PC-3 (cell line): Measurements from ENCODE around the gene MYO1H. TPM values are rescaled to one million over a fixed set of nuclear protein-coding genes. Genes with fewer than 3 reads are reported as not detected.
A peak's percentile ranks its signal among the peaks of the same experiment; 100 is the strongest.

Experiments
- ATAC-seq: fragments of 200-7000 bp; cut with Tn5 transposase; 2 replicates; pipeline ENCODE4 v1.9.1; 2020; ENCODE audit warnings: mild to moderate bottlenecking, moderate library complexity
- BruUV-seq: library from RNA; stranded (reverse); fragments of 400-500 nt; replicated peaks from 2 replicates; lab custom pipeline; 2021; lab: Mats Ljungman, UMichigan
- CTCF ChIA-PET: fragments of 300-600 bp; sonication (Branson Sonifier 250); formaldehyde crosslinking; loops from one replicate; lab custom pipeline; 2022; ENCODE audit warnings: antibody characterized with exemption; lab: Charles Lee
- POLR2A ChIA-PET: fragments of 300-600 bp; sonication (Branson Sonifier 250); formaldehyde crosslinking; loops from one replicate; lab custom pipeline; 2022; ENCODE audit warnings: antibody characterized with exemption; ENCODE audit not compliant: unreplicated experiment; lab: Charles Lee
- DNase-seq: peaks from one replicate; pipeline ENCODE4 v3.0.0-alpha.2; 2015
- H2AFZ ChIP-seq: fragments of 300-600 bp; sonication (generic); 2 replicates; pipeline ENCODE4 v1.6.0; 2016; ENCODE audit warnings: antibody characterized with exemption, low read length
- H3F3A ChIP-seq: fragments of 300-600 bp; sonication (generic); one replicate; pipeline ENCODE4 v1.6.0; 2017; ENCODE audit warnings: antibody characterized with exemption, low read length, control low read depth, mild to moderate bottlenecking; ENCODE audit not compliant: unreplicated experiment
- H3K27ac ChIP-seq: fragments of 300-600 bp; sonication (generic); 2 replicates; pipeline ENCODE4 v1.5.1; 2016; ENCODE audit warnings: mild to moderate bottlenecking, low read length
- H3K27me3 ChIP-seq: fragments of 300-600 bp; sonication (generic); 2 replicates; pipeline ENCODE4 v1.6.1; 2016; ENCODE audit warnings: low read length, mixed read lengths
- H3K36me3 ChIP-seq: fragments of 300-600 bp; sonication (generic); 2 replicates; pipeline ENCODE4 v1.6.1; 2016; ENCODE audit warnings: low read depth, mixed run types, low read length, mixed read lengths
- H3K4me1 ChIP-seq: fragments of 300-600 bp; sonication (generic); 2 replicates; pipeline ENCODE4 v1.5.1; 2016; ENCODE audit warnings: low read length; ENCODE audit not compliant: insufficient read depth
- H3K4me2 ChIP-seq: fragments of 300-600 bp; sonication (generic); 2 replicates; pipeline ENCODE4 v1.6.0; 2016; ENCODE audit warnings: low read length
- H3K4me3 ChIP-seq: fragments of 300-600 bp; sonication (generic); 2 replicates; pipeline ENCODE4 v1.5.1; 2016; ENCODE audit warnings: mild to moderate bottlenecking, low read length, mixed read lengths
- H3K79me2 ChIP-seq: fragments of 300-600 bp; sonication (generic); 2 replicates; pipeline ENCODE4 v1.6.1; 2017; ENCODE audit warnings: low read length, mixed read lengths
- H3K9ac ChIP-seq: fragments of 300-600 bp; sonication (generic); 2 replicates; pipeline ENCODE4 v1.6.0; 2016; ENCODE audit warnings: mild to moderate bottlenecking, low read length
- H3K9me2 ChIP-seq: fragments of 300-600 bp; sonication (generic); replicated peaks from 2 replicates; pipeline ENCODE4 v1.6.1; 2016; ENCODE audit warnings: mixed run types, low read length, mixed read lengths
- H3K9me3 ChIP-seq: fragments of 300-600 bp; sonication (generic); 2 replicates; pipeline ENCODE4 v1.6.1; 2016; ENCODE audit warnings: low read length, mixed read lengths
- H4K20me1 ChIP-seq: fragments of 300-600 bp; sonication (generic); 2 replicates; pipeline ENCODE4 v1.6.1; 2016; ENCODE audit warnings: low read length, mixed read lengths
- EZH2 ChIP-seq: fragments of 300-600 bp; sonication (generic); IDR thresholded peaks from one replicate; pipeline ENCODE4 v1.6.1; 2017; ENCODE audit warnings: antibody characterized with exemption, mild to moderate bottlenecking, low read length; ENCODE audit not compliant: unreplicated experiment
- EZH2phosphoT487 ChIP-seq: fragments of 300-600 bp; sonication (generic); IDR thresholded peaks from 2 replicates; pipeline ENCODE4 v1.6.1; 2018; ENCODE audit warnings: mild to moderate bottlenecking, antibody characterized with exemption, low read length, borderline replicate concordance
- intact Hi-C: fragments of 100-400 bp; cut with micrococcal nuclease; formaldehyde crosslinking; loops from 2 replicates; pipeline ENCODE4 v1.9.0; 2023
- total RNA-seq: library from RNA; depleted of rRNA; stranded (reverse); fragments of >200 nt; gene quantifications from 2 replicates; pipeline ENCODE4 v1.2.3, GENCODE V29; 2014
- TF ChIP-seq, protein P1 (sequence below): fragments of 300-600 bp; sonication (generic); conservative IDR thresholded peaks from 2 replicates; pipeline ENCODE4 v1.5.1; 2017; ENCODE audit warnings: antibody characterized with exemption, low read depth, mild to moderate bottlenecking, low read length

The MYO1H gene
- total RNA-seq, 1 experiment from 2014 or later = not detected

DNA sequence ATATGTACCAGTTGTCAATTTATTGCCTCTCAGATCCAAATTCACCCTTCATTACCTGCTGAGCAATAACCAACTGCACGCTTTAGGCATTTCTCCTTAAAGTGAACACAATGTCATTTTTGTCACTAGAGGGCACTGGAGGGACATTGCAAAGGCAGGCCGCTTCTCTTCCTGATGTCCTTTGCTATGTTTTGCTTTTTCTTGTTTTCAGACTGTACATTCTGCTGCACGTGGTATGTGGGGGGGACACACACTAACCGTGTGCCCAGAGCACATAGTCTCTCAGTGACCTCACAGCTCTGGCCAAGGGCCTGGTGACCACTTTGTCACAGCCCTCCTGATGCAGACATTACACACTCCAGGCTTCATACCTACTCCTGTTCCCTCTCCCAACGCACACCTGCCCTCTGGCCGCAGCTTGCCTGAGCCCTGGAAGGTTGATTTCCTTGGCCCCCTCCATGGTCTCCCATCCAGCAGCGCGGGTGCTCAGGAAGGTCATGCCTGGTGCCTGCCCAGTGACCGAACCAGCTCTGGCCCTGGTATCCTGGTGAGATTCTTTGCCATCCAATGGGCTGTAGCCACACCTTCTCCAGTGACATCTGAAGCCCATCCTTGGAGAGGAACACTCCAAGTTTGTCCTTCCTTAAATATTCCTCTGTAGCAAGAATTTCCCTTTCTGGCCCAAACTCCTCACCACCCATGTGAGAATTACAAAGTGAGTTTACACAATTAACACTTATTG, 39.9 kb downstream of the MYO1H start:
- Histone ChIP-seq H3K9ac (no peak overlapping the region), H3K9me2 (no peaks in the 10 kb centered on the region), H3F3A (no peaks in the 10 kb centered on the region), H3K4me1 (no peaks in the 10 kb centered on the region), H3K4me3 (no peak overlapping the region), H2AFZ (no peak overlapping the region), H3K36me3 (no peaks in the 10 kb centered on the region; the same call in 1 of the 2 replicates), H3K27me3 (peaks cover 18% of the 10 kb centered on the region; the same call in 1 of the 2 replicates), H3K79me2 (no peaks in the 10 kb centered on the region), H4K20me1 (no peaks in the 10 kb centered on the region), H3K4me2 (no peak overlapping the region), H3K27ac (no peak overlapping the region), H3K9me3 (no peaks in the 10 kb centered on the region)
- DNase-seq (peak; percentile 61), ATAC-seq (peak; percentile 47)
- ChIA-PET POLR2A (no interaction called here), CTCF (interaction anchor here (0.6 kb wide), 1 partner anchor 769 kb away, joined by 3 read pairs; no protein-coding TSS in a partner anchor)
- BruUV-seq = no TSS peak
- intact Hi-C loops = no loop called here
- TF ChIP-seq, protein P1, sequence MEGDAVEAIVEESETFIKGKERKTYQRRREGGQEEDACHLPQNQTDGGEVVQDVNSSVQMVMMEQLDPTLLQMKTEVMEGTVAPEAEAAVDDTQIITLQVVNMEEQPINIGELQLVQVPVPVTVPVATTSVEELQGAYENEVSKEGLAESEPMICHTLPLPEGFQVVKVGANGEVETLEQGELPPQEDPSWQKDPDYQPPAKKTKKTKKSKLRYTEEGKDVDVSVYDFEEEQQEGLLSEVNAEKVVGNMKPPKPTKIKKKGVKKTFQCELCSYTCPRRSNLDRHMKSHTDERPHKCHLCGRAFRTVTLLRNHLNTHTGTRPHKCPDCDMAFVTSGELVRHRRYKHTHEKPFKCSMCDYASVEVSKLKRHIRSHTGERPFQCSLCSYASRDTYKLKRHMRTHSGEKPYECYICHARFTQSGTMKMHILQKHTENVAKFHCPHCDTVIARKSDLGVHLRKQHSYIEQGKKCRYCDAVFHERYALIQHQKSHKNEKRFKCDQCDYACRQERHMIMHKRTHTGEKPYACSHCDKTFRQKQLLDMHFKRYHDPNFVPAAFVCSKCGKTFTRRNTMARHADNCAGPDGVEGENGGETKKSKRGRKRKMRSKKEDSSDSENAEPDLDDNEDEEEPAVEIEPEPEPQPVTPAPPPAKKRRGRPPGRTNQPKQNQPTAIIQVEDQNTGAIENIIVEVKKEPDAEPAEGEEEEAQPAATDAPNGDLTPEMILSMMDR = peak; percentile 77
- no peak for TF ChIP-seq EZH2phosphoT487

DNA sequence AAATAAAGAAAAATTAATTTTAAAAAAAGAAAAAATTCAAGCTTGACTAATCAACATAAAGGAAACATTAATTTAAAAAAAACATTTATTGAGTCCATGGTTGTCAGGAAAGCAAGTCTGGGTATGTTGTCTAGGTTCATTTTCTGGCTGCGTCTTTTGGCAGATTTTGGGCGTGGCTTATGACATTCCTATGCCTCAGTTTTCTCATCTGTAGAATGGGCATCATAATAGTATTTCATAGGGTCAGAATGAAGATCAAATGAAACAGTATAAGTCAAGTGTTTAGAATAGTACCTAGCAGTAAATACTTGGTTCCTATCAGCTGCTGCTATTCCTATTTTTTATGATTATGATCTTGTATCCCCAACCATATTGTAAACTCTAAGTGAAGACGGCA, 40.5 kb downstream of the MYO1H start:
- Histone ChIP-seq H3K9me3 (no peaks in the 10 kb centered on the region), H3K27ac (no peak overlapping the region), H3K36me3 (no peaks in the 10 kb centered on the region; the same call in 1 of the 2 replicates), H3F3A (no peaks in the 10 kb centered on the region), H3K4me3 (no peak overlapping the region), H3K9ac (no peak overlapping the region), H4K20me1 (no peaks in the 10 kb centered on the region), H3K27me3 (peaks cover 15% of the 10 kb centered on the region; the same call in 1 of the 2 replicates), H2AFZ (no peak overlapping the region), H3K4me1 (no peaks in the 10 kb centered on the region), H3K4me2 (no peak overlapping the region), H3K79me2 (no peaks in the 10 kb centered on the region), H3K9me2 (no peaks in the 10 kb centered on the region)
- no peak for DNase-seq
- BruUV-seq = no TSS peak
- ATAC-seq = no peak
- CTCF ChIA-PET = no interaction called here
- TF ChIP-seq, protein P1 = no peak
- TF ChIP-seq EZH2phosphoT487 = no peak
- no peak for TF ChIP-seq EZH2
- POLR2A ChIA-PET = no interaction called here
- intact Hi-C loops = no loop called here

DNA sequence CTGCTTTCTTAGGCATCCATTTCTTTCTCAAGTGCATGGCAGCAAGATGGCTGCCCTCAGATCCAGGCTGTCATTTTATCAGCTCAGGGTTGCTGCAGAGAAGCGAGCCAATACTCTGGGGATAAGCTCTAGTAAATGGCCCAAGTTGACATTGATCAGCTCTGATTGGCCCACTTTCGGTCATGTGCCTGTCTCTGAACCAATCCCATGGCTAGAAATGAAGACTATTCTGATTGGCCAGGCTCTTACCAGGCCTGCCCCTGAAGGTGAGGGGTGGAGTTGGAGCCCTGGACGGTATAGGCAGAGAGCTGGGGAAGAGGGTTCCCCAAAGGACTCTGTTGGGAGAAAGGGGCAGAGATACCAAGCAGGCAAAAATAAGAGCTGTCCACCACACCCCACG, 41.4 kb downstream of the MYO1H start:
- ChIA-PET CTCF (interaction anchor here (0.7 kb wide), 1 partner anchor 57 kb away, joined by 4 read pairs; no protein-coding TSS in a partner anchor), POLR2A (no interaction called here)
- no peak overlapping the region for H3K4me2 ChIP-seq
- intact Hi-C loops = no loop called here
- no peak overlapping the region for H3K4me3 ChIP-seq
- H3K9ac ChIP-seq = no peak overlapping the region
- H3K27ac ChIP-seq = no peak overlapping the region
- 0 out of 2 replicates have a peak, but pooled peaks cover 5% of the 10 kb centered on the region for H3K27me3 ChIP-seq
- no TSS peak for BruUV-seq
- H3F3A ChIP-seq = no peaks in the 10 kb centered on the region
- no peaks in the 10 kb centered on the region for H3K4me1 ChIP-seq
- H3K36me3 ChIP-seq = no peaks in the 10 kb centered on the region; the same call in 1 of the 2 replicates
- no peaks in the 10 kb centered on the region for H4K20me1 ChIP-seq
- DNase-seq (no peak), ATAC-seq (no peak)
- no peaks in the 10 kb centered on the region for H3K9me3 ChIP-seq
- TF ChIP-seq EZH2phosphoT487 = no peak
- no peak for TF ChIP-seq EZH2
- TF ChIP-seq, protein P1 = no peak
- H2AFZ ChIP-seq = no peak overlapping the region
- H3K79me2 ChIP-seq = no peaks in the 10 kb centered on the region
- H3K9me2 ChIP-seq = no peaks in the 10 kb centered on the region
